T-helper 1 cell (primary cell): ENCODE measurements around the gene CA10.

Source experiments
- DNase-seq, 5 donors: peaks; one replicate each; pipeline ENCODE4 v3.0.0-alpha.2; 2012 to 2020
- total RNA-seq, 4 donors: gene quantifications; one replicate each; lab custom pipeline; 2026; lab: John Stamatoyannopoulos, UW

Gene CA10
- 0 to 0.08 (median 0) reads per million in 4 donors for total RNA-seq

DNA sequence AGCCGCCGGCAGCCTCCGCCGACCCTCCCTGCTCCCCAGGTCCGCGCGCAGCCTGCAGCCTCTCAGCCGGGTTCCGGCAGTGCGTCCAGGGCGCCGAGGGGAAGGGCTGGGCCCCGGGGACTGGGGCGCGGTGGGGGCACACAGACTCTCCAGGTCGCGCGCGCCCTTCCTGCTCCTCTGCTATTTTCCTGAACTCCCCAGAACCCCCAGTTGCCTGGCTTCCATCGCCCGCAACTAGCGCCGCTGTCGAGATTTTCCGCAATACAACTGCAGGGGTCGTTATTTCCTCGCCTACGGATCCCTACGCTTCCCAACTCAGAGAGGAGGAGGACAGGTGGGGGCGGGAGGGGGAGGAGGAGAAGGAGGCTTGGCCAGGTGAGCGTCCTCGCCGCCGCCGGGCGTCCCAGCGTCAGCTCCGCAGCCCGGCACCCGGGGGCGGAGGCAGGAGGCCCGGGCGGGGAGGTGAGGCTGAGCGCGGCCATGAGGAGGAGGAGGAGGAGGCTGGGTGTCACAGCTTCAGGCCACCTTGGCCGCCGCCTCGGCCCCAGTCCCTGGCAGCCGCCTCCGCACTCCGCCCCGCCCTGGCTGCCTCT lies at the start of gene CA10:
CA10 (minus strand) TSS at position 265 of the 593 bp plus-strand sequence.
- DNase-seq, result no peak

DNA sequence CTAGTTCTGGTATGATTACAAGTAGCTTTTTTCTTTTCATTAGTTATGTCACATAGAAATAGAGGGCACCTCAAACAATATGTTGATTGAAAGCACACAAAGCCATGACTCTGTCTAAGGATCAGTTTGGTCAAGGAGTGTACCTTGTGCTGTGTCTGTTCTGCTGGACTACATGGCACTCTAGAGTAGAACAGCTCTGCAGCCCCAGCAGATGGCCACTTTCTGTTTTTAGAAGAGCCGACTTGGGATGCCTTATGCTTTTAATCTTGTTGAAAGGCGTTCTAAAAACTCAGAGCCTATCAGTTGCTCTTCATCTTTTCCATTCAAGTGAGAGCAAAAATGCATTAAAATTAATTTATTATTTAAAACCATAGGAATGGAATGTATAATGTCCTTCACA lies 49.3 kb upstream of the CA10 start:
- DNase-seq, result no peak

DNA sequence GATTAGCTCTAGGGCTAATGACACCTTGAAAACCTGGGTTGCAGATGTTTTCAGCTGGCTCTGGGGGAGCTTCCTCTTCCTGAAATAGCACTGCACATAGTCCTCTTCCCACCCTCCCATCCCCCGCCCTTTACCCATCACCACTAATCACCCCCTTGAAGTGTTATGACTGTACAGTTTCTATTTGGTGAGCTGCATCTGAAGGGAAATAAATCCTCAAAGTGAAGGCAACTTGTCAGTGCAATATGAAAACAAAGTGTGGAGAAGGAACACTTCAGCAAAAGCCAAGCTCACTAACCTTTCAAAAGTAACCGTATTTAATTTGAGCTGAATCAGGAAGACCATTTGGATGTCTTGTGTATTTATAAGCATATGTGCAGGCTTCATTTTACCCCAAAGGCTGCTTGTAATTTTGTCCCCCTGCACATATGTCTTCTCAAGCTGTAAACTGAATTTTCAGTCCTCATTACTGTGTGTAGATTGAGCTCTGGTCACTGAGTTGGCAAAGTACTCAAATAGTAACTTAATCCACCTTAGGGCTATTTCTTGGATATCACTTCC lies 44.1 kb upstream of the CA10 start:
- DNase-seq, result no peak

DNA sequence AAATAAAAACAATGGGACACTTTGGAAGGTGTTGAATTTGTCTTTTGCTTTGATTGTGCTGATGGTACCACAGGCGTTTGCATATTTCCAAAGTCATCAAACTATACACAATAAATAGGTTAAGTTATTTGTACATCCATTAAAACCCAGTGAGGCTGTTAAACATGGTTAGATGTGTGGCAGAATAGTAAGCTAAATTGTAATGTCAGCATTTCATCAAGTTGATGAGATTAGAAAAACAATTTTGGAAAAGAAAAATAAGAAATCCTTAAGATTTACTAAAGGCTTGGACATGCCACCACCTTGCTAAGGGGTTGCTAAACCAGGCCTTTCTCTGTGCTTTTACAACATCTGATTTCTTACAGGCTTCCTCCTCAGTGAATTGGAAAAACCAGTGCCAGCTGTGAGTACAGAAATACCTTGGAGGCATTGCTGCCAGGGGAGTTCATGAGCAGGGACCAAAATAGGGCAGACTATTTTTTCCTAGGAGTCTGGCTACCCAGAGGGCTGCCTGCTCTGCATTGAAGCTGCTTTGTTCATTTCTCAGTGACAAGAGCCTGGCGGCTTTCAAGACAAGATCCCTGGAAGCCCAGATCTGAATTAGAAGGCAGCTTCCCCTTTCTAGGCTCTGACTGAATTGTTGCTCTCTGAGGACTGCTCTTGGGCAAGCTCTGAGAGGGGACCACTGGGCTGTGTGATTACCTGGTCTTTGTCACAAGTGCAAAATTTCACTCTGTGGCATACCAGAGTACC lies 43.4 kb upstream of the CA10 start:
- no peak for DNase-seq

DNA sequence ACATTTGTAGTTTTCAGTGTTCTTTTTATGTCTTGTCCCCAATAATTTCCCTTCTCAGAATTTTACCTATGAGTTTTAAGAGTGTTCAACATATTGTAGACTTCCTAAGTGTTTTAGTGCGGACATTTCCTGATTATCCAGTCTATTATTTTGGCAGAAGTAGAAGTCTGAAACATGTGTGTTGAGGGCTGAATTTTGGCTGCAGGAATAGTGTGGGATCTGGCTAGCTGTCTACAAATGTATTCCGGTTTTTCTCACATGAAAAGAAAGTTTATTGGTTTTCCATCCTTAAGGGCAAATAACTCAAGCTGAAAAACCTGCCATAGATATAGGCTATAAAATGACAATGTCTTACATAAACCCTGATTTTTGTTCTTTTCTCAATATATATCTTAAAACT lies 33.0 kb upstream of the CA10 start:
- no peak for DNase-seq

DNA sequence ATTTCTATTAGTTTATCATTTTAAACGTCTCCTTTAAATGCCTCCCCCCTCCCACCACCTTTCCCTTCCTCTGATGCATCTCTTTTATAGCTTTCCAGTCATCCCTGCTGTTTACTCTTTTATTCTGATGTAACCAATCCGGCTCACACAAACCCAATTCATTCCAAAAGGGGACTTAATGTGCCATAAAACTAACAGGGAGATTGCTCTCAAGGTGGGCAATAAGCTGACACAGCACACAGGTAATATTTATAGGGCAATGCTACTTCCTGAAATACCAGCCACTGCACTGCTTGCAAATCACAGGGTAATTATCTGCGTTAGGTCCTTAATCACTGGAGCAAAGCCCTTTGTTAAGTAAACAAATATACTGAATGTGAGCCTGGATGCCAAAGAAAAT lies 23.3 kb upstream of the CA10 start:
- DNase-seq, result no peak

DNA sequence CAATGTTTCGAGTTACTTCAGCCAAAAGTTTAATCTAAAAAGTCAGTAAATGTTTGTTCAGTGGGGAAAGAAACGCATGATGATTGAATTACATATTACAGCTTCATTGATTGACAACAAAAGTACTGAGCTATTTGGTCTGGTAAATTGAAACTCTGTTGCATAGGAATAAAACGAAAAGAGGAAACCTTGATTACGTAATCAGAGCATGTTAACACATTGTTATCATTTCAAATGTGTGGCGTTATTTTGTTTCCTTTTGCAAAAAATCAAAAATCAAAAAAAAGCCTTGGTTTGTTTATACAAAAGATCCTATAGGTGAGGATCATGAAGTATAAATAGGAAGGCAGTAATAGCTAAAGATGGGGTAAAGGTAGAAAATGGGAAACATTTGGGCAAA lies 19.5 kb upstream of the CA10 start:
- no peak for DNase-seq

DNA sequence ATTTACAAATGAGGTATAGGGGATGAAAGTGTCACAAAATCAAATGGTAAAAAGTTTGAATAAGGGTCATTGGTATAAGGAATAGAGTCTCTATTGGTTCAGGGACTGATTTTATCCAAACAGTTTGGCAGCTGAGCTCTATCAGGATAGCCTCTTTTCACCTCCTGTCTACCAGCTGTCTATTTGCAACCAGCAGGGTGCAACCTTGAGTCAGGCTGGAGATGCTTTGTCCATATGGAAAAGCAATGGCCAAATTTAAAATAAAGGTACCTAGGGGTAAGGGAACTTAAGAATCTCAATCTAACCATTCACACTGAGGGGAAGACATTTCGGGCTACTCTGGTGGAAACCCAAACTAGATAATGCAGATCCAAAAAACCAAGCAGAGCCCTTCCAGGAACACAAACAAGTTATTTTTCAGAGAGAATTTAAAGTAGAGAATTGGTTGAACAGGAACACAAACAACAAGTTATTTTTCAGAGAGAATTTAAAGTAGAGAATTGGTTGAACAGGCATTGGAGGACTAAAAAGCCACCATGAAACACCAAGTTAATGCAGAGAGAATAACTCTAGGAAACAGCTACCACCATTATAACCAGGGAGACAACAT lies 12.6 kb upstream of the CA10 start:
- DNase-seq, result no peak

DNA sequence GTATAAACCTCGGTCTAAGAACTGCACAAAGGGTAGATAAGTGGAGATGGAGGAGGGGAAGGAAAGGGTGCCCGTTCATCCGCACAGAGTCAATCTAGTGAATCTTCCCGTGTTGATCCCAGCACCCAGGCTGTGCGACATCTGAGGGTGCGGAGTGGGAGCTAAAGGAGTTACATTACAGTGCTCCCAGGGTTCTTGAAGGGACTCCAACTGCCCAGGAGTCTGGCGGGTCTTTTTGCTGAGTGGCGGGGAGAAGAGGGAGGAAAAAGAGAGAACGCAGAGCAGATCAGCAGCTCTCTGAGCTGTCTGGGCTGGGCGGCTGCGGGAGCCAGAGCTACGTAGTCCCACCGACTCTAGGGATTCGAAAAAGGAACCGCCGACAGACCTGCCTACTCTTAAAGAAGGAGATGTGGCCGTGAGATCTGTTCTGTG lies 1.6 kb upstream of the CA10 start:
- DNase-seq, result no peak

DNA sequence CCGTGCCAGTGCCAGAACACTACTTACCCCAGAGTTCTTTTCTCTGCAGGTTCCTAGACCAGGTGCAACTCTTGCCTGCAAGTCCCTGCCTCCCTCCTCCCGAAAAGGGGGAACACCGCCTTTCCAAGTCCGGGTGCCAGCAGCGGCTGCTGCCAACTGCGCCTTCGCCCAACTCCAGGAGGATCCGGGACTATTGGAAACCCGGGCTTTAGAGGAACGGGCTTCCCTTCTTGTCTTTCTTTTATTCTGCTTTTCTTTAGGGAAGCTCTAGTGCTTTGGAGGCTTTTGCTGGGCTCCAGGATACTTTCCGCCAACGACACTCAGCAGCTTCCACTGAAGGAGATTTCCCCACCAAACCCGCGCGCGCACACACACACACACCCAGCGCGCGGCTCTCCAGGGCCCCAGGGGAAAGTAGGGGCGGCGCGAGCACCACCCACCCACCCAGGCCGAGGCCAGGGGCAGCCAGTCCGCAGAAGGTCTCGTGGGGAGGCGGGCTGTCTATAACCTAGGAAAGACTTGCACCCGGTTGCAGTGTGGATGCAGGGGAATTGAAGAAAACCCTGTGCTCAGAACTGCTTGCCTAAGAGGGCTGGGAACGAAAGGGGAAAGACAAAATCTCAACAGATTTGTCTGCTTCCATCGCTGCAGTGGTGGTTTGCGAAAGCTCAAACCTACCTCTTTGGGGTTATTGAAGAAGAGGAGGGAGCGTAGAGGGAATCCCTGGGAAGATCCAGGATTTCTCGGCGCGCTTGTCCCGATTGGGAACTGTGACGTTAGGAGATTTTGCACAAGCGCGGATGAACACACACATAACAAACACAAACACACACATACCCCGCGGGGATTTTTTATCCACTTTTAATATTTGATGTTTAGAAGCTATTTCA lies 977 bp upstream of the CA10 start:
- DNase-seq, result no peak

DNA sequence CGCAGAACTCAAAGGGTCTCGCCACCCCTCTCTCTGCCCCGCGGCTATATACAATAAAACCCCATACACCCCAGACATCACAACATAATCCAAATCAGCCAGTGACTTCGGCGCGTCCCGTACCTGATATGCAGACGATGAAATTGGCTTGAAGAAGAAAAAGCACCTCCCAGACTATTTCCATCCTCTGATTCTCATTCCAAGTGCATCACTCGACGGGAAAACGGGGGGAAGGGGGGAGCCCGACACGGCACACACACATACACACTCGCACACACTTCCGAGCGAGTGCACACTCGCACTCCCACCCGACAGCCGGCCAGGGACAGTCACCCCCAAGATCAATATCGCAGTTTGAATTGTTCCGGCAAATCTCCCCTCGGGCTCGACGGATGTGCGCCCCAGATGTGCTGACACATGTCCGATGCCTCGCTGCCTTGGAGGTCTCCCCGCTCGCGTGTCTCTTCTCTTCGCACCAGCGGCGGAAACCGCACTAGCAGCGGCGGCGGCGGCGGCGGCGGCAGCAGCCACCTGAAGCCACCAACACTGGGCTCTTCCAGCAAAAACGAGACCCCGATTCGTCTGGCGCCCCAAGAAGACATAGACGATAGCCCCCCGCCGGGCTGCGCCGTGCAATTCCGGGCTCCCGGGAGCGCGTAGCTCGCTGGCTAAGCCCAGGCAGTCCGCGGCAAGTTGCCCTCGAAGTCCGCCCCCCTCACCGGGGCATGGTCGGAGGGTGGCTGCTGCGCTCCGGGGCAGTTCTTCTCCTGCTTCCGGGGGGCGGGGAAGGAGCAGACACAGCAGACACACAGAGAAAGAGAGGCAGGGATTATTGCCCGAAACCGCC lies 688 bp downstream of the CA10 start:
- DNase-seq, result no peak

DNA sequence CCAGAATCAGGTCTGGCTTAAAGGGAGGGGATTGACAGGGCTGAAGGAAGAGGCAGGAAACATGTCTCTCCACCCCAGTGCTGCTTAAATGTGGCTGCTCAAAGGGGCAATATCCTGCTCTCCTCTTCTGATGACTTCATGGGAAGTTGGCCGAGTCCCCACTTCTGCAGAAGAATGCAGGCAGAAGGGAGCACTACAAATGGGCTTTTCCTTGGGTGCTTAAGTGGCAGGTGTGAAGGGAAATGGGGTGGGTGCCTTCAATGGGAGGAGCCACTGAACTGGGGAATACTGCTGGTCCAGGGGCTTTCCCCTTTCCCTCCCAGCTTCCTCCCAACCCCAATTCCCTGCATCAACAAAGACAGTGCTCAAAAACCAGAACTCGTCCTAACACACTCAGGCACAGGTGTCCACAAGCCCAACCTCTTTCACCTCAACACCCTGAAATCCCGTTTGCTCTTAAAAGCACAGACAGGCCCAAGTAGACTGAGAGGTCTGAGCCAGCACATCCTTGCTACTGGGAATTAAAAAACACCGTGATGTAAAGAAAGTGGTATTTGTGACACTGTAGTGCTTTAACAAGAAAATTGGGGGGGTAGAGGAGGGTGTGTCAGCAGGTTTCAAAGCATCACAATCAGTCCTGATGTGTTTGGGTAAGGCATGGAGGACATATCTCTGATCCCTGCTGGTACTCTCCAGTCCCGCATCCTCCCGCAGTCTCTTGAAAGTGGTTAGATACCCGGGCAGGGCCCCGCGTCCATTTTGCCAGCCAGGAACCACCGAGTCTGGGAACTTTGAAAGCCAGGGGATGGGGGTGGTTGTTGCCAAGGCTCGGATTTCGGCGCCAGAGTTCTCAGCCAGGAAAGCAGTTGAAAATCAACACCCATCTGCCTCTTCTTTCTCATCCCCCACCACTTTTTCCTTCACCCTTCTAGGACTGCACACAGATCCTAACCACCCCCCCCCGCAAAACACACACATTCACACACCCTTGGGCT lies 1.6 kb downstream of the CA10 start:
- DNase-seq, result no peak

DNA sequence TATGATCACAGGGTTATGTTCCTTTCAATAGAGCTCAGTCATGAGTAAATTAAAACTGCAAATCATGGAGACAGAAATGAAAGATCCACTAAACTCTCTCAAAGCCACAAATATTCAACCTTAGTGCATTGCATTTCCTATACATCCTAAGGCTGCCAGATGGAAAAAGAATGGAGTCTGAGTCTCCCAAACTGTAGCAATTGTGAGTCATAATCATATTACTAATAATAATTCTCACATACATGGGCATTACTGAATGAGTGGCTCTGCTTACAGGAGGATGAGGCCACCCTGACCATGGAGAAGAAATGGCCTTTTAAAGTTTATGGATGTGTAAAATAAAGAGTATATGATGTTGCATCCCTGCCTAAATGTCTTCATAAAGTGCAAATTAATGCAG lies 3.2 kb downstream of the CA10 start:
- no peak for DNase-seq

DNA sequence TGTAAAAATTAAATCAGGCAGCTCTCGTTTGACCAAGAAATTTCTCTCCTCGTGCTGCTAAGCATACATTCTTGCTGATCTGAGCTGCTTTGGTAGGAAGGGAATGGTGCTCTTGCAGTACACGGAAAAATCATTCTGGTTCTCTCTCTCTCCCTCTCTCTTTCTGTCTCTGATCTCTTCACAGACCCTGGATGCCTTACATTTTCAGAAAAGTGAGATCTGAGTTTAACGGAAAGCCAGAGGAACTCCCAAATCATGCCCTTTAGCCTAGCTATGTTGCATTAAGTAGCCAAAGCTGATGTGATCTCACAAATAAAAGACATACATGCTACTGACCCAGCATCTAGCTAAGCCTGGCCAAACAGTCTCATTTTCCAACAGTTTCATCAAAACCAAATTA lies 4.0 kb downstream of the CA10 start:
- no peak for DNase-seq

DNA sequence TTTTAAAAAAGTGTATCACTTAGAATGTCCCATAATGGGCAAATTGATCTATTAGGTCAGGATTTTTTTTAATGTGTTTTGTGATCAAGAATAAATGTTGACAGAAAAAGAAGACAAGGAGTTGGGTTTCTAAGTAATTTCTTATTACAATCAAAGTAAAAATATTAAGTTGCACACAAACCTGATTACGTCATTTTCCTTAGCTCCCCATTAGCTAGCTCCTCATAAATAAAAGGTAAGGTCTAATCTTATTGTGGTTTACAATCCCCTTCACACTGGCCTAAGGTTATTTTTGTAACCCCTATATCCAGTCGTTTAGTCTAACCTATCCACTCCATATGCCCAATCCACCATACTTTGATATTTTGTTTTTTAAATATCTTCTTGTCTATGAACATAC lies 7.6 kb downstream of the CA10 start:
- DNase-seq, result no peak

DNA sequence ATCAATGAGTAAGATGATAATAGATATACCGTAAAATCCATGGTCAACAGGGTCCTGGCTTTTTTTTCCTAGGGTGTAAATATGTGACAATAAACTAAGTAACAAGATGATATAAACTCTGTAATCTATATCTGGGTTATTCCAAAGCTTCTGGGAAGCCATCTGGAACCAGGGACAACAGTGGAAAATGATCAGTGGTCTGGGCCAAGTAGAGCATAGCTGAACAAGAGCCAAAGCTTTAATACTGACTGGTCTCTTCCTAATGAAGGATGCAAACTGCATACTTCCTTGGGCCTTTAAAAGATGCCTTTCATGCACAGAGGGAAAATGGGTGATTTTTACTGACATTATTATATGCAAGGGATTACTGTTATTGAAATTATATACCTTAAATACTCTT lies 8.9 kb downstream of the CA10 start:
- no peak for DNase-seq

DNA sequence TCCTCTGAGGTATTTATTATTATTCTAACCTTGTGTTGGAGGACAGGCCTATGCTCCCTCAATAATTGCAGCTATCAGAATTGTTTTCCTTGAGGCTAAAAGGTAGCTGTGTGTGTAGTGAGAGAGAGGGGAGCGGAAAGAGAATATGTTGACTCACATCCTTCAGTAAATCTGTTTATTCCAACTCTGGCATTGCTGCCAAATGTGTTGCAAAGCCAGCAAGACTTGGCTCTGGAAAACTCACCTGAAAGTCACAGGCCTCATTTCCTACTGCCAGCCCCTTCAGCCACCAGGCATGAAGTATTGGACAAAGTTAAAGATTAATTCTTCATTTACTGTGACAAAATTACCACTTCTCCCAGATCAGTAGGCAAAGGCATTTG lies 9.6 kb downstream of the CA10 start:
- no peak for DNase-seq

DNA sequence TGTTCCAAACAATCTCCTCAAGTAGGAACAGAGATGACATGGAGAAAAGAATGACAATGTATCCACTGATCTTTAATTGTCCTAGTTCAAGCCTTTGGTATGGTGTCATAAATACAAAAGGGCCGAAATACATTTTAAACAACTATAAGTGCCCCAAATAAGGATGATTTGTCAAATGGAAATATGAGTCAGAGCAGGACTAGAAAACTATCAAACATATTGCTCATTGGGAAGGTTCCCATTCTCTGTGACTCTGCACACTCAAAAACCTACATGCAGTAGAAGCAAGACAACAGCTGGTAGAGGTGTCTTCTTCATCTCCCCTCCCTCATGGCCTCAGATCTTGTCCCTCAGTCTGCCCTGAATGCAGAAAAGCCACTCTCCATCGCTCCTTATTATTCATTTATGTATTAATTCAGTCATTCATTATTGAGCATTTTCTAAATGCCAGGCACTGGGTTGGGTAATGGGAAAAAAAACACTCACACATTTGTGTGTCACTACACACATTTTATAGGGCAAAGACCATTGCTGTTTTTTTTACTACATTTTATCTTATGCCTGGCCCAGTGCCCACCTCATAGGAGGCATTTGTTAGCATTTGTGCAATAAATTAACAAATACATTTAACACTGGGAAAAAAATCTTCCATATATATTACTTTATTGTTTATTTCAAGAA lies 10.1 kb downstream of the CA10 start:
- DNase-seq, result no peak

DNA sequence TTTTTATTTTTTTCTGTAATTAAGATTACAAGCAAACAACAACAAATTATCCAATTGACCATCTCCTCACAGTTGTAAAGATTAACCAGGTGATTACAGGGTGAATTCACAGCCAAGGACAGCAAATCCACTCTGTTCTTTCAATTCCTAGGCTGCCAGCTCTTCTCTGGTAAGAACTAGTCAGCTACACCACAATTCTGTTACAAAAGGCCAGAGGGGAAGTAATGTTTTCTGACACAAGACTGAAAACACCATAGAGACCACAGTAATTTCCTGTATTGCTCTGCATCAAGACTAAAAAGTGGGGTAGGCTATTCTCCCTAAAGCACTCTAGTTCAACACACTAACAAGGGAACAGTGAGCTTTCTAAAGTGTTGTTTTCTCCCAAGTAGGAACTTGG lies 10.6 kb downstream of the CA10 start:
- peak in 1 of 5 donors; percentile 23 for DNase-seq

DNA sequence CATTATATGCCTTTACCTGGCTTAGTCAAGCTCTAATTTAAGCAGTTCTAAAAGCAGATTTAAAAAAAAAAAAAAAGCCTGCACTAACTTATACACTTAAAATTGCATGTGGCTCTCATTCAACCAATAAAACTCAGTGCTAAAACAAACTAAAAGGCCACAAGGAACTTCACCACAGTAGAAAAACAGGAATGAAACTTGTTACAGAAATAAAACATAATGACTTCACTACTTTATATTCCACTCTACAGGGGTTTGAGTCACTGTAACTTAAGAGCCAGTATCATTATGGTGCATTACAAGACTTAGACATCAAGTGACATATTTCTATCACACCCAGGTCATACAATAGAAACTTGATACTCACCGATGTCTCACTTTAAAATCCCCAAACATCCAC lies 11.1 kb downstream of the CA10 start:
- no peak for DNase-seq
